Ascending aorta (tissue), 2 donors: ENCODE data around the gene ASCC1. TPM values are rescaled to one million over a fixed set of nuclear protein-coding genes. Genes with fewer than 3 reads are reported as not detected.
"Not testable (repeated sequence)": the region's sequence is repeated elsewhere in the genome, so short reads cannot be mapped to it uniquely, and the experiment has no call there.

Experiments used
- DNase-seq, 2 donors: peaks; one replicate each; pipeline ENCODE4 v3.0.0-alpha.2; 2019; ENCODE audit warnings: low spot score in 2 of 2
- H3K27ac ChIP-seq, 2 donors: fragments of 200-600 bp; sonication (generic); one replicate each; pipeline ENCODE4 v1.5.1; 2016 to 2017; ENCODE audit warnings: mild to moderate bottlenecking in 1 of 2
- H3K27me3 ChIP-seq: fragments of 200-600 bp; sonication (generic); one replicate; pipeline ENCODE4 v1.5.1; 2017
- H3K36me3 ChIP-seq, 2 donors: fragments of 200-600 bp; sonication (generic); one replicate each; pipeline ENCODE4 v1.5.1; 2016
- H3K4me1 ChIP-seq, 2 donors: fragments of 200-600 bp; sonication (generic); one replicate each; pipeline ENCODE4 v1.5.1; 2016 to 2017; ENCODE audit warnings: mild to moderate bottlenecking in 1 of 2
- H3K4me3 ChIP-seq, 2 donors: fragments of 200-600 bp; sonication (generic); one replicate each; pipeline ENCODE4 v1.5.1; 2016 to 2017; ENCODE audit warnings: mild to moderate bottlenecking in 1 of 2
- H3K9me3 ChIP-seq, 2 donors: fragments of 200-600 bp; sonication (generic); one replicate each; pipeline ENCODE4 v1.5.1; 2016
- intact Hi-C: fragments of 100-400 bp; cut with DNase I; formaldehyde crosslinking; loops from one replicate; pipeline ENCODE4 v1.15.1; 2023
- total RNA-seq: library from RNA; depleted of rRNA; stranded (reverse); fragments of >200 nt; gene quantifications from one replicate; pipeline ENCODE4 v1.1.0, GENCODE V29; 2016
- TF ChIP-seq, protein P1 (sequence below), 3 experiments: fragments of 200-600 bp in 2 of 3; fragments of 450-650 bp in 1 of 3; sonication (generic) in 2 of 3; IDR thresholded peaks; one replicate each; pipeline ENCODE4 v1.5.1; 2016 to 2019; ENCODE audit warnings: antibody characterized with exemption in 3 of 3, mild to moderate bottlenecking in 1 of 3, moderate library complexity in 1 of 3

ASCC1 gene
- total RNA-seq, 1 donor from 2014 or later = 5.5 TPM

- H3K4me3 ChIP-seq = no peak overlapping the region
- H3K9me3 ChIP-seq = no peaks in the 10 kb centered on the region
- DNase-seq = no peak
- H3K4me1 ChIP-seq = peaks cover 5 to 54% of the 10 kb centered on the region in 2 donors
- H3K36me3 ChIP-seq = peaks cover 4 to 28% of the 10 kb centered on the region in 2 donors
- peak overlapping the region; percentile 19 to 78 for H3K27ac ChIP-seq
- H3K27me3 ChIP-seq = no peaks in the 10 kb centered on the region
- TF ChIP-seq, protein P1, sequence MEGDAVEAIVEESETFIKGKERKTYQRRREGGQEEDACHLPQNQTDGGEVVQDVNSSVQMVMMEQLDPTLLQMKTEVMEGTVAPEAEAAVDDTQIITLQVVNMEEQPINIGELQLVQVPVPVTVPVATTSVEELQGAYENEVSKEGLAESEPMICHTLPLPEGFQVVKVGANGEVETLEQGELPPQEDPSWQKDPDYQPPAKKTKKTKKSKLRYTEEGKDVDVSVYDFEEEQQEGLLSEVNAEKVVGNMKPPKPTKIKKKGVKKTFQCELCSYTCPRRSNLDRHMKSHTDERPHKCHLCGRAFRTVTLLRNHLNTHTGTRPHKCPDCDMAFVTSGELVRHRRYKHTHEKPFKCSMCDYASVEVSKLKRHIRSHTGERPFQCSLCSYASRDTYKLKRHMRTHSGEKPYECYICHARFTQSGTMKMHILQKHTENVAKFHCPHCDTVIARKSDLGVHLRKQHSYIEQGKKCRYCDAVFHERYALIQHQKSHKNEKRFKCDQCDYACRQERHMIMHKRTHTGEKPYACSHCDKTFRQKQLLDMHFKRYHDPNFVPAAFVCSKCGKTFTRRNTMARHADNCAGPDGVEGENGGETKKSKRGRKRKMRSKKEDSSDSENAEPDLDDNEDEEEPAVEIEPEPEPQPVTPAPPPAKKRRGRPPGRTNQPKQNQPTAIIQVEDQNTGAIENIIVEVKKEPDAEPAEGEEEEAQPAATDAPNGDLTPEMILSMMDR (IDR thresholded peaks at IDR 0.05) = no peak
- intact Hi-C loops = no loop called here
These were observed 4.6 kb upstream of the ASCC1 start for GRCh38 chr10:72220637-72221036.

GRCh38 chr10:72219235-72219814 lies 3.2 kb upstream of the ASCC1 start:
- Histone ChIP-seq H3K27ac (peak overlapping the region; percentile 78 to 93), H3K27me3 (no peaks in the 10 kb centered on the region), H3K4me3 (no peak overlapping the region), H3K4me1 (peaks cover 5 to 56% of the 10 kb centered on the region in 2 donors), H3K36me3 (peaks cover 4 to 16% of the 10 kb centered on the region in 2 donors), H3K9me3 (no peaks in the 10 kb centered on the region)
- TF ChIP-seq, protein P1 (IDR thresholded peaks at IDR 0.05) = no peak
- intact Hi-C loops = loop anchor here (5.0 kb wide), 1 partner anchor 98 kb away; no protein-coding TSS in a partner anchor
- DNase-seq = no peak

DNA sequence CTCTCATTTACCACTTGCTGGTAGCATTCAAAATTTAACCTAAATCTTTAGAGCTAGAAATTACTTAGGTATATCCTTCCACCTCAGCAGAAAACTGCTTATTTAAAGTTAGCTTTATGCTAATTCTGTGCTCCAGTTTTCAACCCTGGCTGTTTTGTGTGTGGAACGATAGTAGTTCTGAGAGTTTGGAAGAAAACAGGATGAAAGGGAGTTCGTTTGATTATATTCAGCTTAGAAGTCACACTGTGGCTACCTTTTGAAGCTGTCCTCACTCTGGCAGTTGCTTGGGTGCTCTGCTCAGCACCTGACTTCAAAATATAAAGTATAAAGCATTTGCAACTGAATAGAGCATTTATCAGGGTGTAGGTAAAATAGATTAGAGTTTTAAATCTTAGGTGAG lies 2.6 kb upstream of the ASCC1 start:
- Histone ChIP-seq H3K27me3 (no peaks in the 10 kb centered on the region), H3K27ac (peak overlapping the region; percentile 78 to 93), H3K4me3 (peak overlapping the region; percentile 6 to 14), H3K36me3 (peaks cover 4 to 12% of the 10 kb centered on the region in 2 donors), H3K9me3 (no peaks in the 10 kb centered on the region), H3K4me1 (peaks cover 5 to 50% of the 10 kb centered on the region in 2 donors)
- DNase-seq = no peak
- intact Hi-C loops = loop anchor here (5.0 kb wide), 1 partner anchor 99 kb away; no protein-coding TSS in a partner anchor
- TF ChIP-seq, protein P1 (IDR thresholded peaks at IDR 0.05) = no peak

DNA sequence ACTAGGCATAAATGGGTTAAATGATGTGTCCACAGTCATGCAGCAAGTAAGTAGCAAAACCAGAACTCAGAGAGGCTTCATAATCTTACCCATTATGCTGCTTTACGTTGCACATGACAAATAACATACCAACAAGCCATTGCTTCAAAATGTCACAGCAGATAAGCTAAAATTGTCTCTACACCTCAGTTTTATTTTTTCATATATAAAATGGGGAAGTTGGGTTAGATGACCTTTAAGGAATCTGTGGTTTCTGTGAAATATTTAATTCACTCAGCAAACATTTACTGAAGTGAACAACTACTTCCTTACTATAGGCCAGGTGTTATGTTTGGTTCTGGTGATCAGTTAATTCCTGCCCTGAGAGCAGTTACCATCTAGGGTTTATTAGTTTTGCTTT lies 2.2 kb upstream of the ASCC1 start:
- DNase-seq = no peak
- H3K4me1 ChIP-seq = peaks cover 5 to 46% of the 10 kb centered on the region in 2 donors
- intact Hi-C loops = loop anchor here (5.0 kb wide), 1 partner anchor 99 kb away; no protein-coding TSS in a partner anchor
- peaks cover 4 to 12% of the 10 kb centered on the region in 2 donors for H3K36me3 ChIP-seq
- peak overlapping the region; percentile 6 to 14 for H3K4me3 ChIP-seq
- no peaks in the 10 kb centered on the region for H3K27me3 ChIP-seq
- TF ChIP-seq, protein P1 (IDR thresholded peaks at IDR 0.05) = no peak
- H3K27ac ChIP-seq = peak overlapping the region; percentile 78 to 93
- H3K9me3 ChIP-seq = no peaks in the 10 kb centered on the region

DNA sequence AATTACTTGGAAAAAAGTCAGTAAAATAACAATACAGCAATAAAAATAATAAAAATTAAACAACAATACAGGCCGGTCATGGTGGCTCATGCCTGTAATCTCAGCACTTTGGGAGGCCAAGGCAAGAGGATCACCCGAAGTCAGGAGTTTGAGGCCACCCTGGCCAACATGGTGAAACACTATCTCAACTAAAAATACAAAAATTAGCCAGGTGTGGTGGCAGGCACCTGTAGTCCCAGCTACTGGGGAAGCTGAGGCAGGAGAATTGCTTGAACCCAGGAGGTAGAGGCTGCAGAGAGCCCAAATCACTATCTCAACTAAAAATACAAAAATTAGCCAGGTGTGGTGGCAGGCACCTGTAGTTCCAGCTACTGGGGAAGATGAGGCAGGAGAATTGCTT lies 4.2 kb downstream of the ASCC1 start:
- H3K9me3 ChIP-seq, H3K27me3 ChIP-seq, DNase-seq, H3K4me3 ChIP-seq, H3K27ac ChIP-seq, intact Hi-C loops: not testable (repeated sequence)
- H3K4me1 ChIP-seq = peaks cover 0 to 12% of the 10 kb centered on the region in 2 donors
- peaks cover 22 to 52% of the 10 kb centered on the region in 2 donors for H3K36me3 ChIP-seq

DNA sequence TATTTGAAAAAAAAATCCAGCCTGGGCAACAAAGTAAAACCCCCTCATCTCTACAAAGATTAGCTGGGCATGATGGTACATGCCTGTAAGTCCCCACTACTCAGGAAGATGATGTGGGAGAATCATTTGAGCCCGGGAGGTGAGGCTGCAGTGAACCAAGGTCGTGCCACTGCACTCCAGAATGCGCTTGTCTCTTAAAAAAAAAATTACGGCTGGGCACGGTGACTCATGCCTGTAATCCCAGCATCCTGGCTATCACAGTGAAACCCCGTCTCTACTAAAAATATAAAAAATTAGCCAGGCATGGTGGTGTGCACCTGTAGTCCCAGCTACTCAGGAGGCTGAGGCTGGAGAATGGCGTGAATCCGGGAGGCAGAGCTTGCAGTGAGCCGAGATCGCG lies 4.7 kb downstream of the ASCC1 start:
- H3K4me1 ChIP-seq, H3K27me3 ChIP-seq, H3K27ac ChIP-seq, DNase-seq, intact Hi-C loops, H3K4me3 ChIP-seq, H3K9me3 ChIP-seq: not testable (repeated sequence)
- peaks cover 24 to 56% of the 10 kb centered on the region in 2 donors for H3K36me3 ChIP-seq

DNA sequence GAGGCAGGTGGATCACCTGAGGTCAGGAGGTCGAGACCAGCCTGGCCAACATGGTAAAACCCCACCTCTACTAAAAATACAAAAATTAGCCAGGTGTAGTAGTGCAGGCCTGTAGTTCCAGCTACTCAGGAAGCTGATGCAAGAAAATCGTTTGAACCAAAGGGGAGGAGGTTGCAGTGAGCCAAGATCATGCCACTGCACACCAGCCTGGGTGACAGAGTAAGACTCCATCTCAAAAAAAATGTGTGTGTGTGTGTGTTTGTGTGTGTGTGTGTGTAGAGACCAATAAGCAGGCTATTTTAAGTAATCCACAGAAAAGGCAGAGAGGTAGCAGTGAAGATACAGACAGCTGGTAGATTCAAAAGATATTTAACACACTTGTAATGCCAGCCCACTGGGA lies 7.5 kb downstream of the ASCC1 start:
- H3K36me3 ChIP-seq = peaks cover 31 to 64% of the 10 kb centered on the region in 2 donors
- DNase-seq = not testable (repeated sequence)

More for the DNA sequence above, 7.5 kb downstream of the ASCC1 start:
- H3K27ac ChIP-seq, intact Hi-C loops, H3K4me1 ChIP-seq, H3K9me3 ChIP-seq, H3K4me3 ChIP-seq, H3K27me3 ChIP-seq: not testable (repeated sequence)
